Measurements from ENCODE around the gene C2orf81. TPM values are rescaled to one million over a fixed set of nuclear protein-coding genes. Genes with fewer than 3 reads are reported as not detected.

The C2orf81 gene
- total RNA-seq, 1 experiment from 2014 or later: 2.4 TPM

- intact Hi-C loops (cut with micrococcal nuclease): no loop called here
- no peak overlapping the region for H3K9ac ChIP-seq (ENCODE audit: low read length)
- H2AFZ ChIP-seq (ENCODE audit: low read length): no peak overlapping the region
- H3K9me3 ChIP-seq (ENCODE audit: low read length): no peaks in the 10 kb centered on the region
- H3K27me3 ChIP-seq (ENCODE audit: low read length): no peaks in the 10 kb centered on the region
- TF ChIP-seq, protein P1, sequence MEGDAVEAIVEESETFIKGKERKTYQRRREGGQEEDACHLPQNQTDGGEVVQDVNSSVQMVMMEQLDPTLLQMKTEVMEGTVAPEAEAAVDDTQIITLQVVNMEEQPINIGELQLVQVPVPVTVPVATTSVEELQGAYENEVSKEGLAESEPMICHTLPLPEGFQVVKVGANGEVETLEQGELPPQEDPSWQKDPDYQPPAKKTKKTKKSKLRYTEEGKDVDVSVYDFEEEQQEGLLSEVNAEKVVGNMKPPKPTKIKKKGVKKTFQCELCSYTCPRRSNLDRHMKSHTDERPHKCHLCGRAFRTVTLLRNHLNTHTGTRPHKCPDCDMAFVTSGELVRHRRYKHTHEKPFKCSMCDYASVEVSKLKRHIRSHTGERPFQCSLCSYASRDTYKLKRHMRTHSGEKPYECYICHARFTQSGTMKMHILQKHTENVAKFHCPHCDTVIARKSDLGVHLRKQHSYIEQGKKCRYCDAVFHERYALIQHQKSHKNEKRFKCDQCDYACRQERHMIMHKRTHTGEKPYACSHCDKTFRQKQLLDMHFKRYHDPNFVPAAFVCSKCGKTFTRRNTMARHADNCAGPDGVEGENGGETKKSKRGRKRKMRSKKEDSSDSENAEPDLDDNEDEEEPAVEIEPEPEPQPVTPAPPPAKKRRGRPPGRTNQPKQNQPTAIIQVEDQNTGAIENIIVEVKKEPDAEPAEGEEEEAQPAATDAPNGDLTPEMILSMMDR (conservative IDR thresholded peaks at IDR 0.05; ENCODE audit: low read depth, low read length): no peak
- TF ChIP-seq EZH2phosphoT487 (IDR thresholded peaks at IDR 0.05; ENCODE audit: borderline replicate concordance, low read length) (no peak), EZH2 (IDR thresholded peaks at IDR 0.05; ENCODE audit: low read length, unreplicated experiment) (no peak)
- H3K79me2 ChIP-seq (ENCODE audit: low read length): peaks cover 43% of the 10 kb centered on the region
- ChIA-PET CTCF (no interaction called here), POLR2A (ENCODE audit: unreplicated experiment) (no interaction called here)
- H3K4me3 ChIP-seq (ENCODE audit: low read length): no peak overlapping the region
- no peak overlapping the region for H3K27ac ChIP-seq (ENCODE audit: low read length)
- no peaks in the 10 kb centered on the region for H3F3A ChIP-seq (ENCODE audit: low read length, unreplicated experiment)
- peaks cover 11% of the 10 kb centered on the region; the same call in 1 of the 2 replicates for H3K4me1 ChIP-seq (ENCODE audit: insufficient read depth, low read length)
- no peak overlapping the region for H3K4me2 ChIP-seq (ENCODE audit: low read length)
- no peak for DNase-seq
- no peak for ATAC-seq
- H4K20me1 ChIP-seq (ENCODE audit: low read length): no peaks in the 10 kb centered on the region
- no peaks in the 10 kb centered on the region for H3K9me2 ChIP-seq (replicated peaks; ENCODE audit: low read length)
- BruUV-seq (replicated peaks): no TSS peak
- peaks cover 5% of the 10 kb centered on the region; the same call in 1 of the 2 replicates for H3K36me3 ChIP-seq (ENCODE audit: low read depth, low read length)
Observed at GRCh38 chr2:74462786-74463105, 41.3 kb upstream of the C2orf81 start.

DNA sequence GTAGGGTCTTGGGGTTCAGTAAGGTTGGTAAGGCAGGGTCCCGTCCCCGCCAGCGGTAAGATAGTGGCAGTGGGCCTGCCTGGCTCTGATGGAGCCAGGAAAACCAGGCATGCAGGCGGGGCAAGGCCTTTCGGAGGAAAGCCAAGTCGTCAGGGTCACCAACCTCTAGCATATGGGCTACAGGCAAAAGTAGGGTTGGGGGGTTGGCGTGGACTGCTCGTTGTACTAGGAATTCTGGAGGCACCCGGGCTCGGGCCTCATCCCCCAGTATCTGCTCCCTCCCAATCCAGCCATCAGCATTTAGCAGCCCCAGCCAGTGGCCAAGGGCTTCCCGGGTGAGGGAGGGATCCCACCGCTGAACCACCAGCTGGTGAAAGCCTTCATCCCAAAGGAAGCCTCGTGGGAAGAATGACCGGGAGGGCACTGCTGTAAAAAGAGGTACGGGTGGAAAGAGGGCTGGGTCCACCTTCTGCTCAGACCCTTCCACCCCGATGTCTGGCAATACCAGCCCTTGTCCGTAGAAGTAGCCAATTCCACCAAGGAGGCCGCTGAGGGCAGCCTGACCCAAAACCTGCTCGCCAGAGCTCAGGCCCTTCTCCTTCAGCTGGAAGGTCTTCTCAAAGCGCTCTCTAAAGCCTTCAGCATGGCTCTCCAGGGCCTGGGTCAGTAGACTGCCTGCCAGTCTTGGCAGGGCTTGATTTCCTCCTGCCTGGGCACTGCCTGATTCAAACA lies 40.8 kb upstream of the C2orf81 start:
- Histone ChIP-seq H2AFZ (ENCODE audit: low read length) (no peak overlapping the region), H3K79me2 (ENCODE audit: low read length) (peaks cover 43% of the 10 kb centered on the region), H3F3A (ENCODE audit: low read length, unreplicated experiment) (no peaks in the 10 kb centered on the region), H3K27ac (ENCODE audit: low read length) (no peak overlapping the region), H3K9me3 (ENCODE audit: low read length) (no peaks in the 10 kb centered on the region), H3K4me2 (ENCODE audit: low read length) (no peak overlapping the region), H3K4me1 (ENCODE audit: insufficient read depth, low read length) (peaks cover 11% of the 10 kb centered on the region; the same call in 1 of the 2 replicates), H3K9me2 (replicated peaks; ENCODE audit: low read length) (no peaks in the 10 kb centered on the region), H3K4me3 (ENCODE audit: low read length) (no peak overlapping the region), H3K36me3 (ENCODE audit: low read depth, low read length) (peaks cover 5% of the 10 kb centered on the region; the same call in 1 of the 2 replicates), H3K9ac (ENCODE audit: low read length) (no peak overlapping the region), H3K27me3 (ENCODE audit: low read length) (no peaks in the 10 kb centered on the region), H4K20me1 (ENCODE audit: low read length) (no peaks in the 10 kb centered on the region)
- TF ChIP-seq, protein P1 (conservative IDR thresholded peaks at IDR 0.05; ENCODE audit: low read depth, low read length): no peak
- TF ChIP-seq EZH2 (IDR thresholded peaks at IDR 0.05; ENCODE audit: low read length, unreplicated experiment) (no peak), EZH2phosphoT487 (IDR thresholded peaks at IDR 0.05; ENCODE audit: borderline replicate concordance, low read length) (no peak)
- no TSS peak for BruUV-seq (replicated peaks)
- CTCF ChIA-PET: no interaction called here
- ATAC-seq: no peak
- no peak for DNase-seq
- intact Hi-C loops (cut with micrococcal nuclease): no loop called here
- POLR2A ChIA-PET (ENCODE audit: unreplicated experiment): no interaction called here
